ENCODE data around the gene GTPBP10. TPM values are rescaled to one million over a fixed set of nuclear protein-coding genes. Genes with fewer than 3 reads are reported as not detected.
"Not testable (repeated sequence)": the region's sequence is repeated elsewhere in the genome, so short reads cannot be mapped to it uniquely, and the experiment has no call there.

GTPBP10 gene
- total RNA-seq, 1 donor from 2014 or later, result 11.0 TPM

DNA sequence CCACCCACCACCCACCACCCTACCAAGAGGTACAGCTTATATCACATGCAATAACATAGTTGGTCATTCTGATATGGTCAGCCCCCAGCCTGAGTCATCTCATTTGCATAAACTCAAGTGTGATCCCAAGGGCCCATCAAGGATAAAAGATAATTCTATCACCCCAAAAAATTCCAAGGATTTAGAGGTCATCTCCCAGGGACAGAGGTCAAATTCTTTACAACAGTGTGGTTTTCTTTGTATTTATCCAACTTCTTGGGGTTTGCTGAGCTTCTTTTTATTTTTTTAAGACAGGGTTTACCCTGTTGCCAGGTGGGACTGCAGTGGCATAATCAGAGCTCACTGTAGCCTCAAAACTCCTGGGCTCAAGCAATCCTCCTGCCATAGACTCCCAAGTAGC is 9.4 kb upstream of the GTPBP10 start:
- Histone ChIP-seq H3K27me3 (no peaks in the 10 kb centered on the region), H3K4me1 (no peaks in the 10 kb centered on the region), H3K36me3 (no peaks in the 10 kb centered on the region), H3K9me3 (no peaks in the 10 kb centered on the region), H3K27ac (no peak overlapping the region), H3K4me3 (no peak overlapping the region)
- no peak for DNase-seq (ENCODE audit: extremely low spot score in 2 of 2)
- intact Hi-C loops (cut with DNase I), result no loop called here
- TF ChIP-seq POLR2A (IDR thresholded peaks at IDR 0.05) (no peak), POLR2AphosphoS5 (IDR thresholded peaks at IDR 0.05; ENCODE audit: insufficient read depth in 1 of 2, low read depth in 1 of 2) (no peak)
- TF ChIP-seq, protein P1, sequence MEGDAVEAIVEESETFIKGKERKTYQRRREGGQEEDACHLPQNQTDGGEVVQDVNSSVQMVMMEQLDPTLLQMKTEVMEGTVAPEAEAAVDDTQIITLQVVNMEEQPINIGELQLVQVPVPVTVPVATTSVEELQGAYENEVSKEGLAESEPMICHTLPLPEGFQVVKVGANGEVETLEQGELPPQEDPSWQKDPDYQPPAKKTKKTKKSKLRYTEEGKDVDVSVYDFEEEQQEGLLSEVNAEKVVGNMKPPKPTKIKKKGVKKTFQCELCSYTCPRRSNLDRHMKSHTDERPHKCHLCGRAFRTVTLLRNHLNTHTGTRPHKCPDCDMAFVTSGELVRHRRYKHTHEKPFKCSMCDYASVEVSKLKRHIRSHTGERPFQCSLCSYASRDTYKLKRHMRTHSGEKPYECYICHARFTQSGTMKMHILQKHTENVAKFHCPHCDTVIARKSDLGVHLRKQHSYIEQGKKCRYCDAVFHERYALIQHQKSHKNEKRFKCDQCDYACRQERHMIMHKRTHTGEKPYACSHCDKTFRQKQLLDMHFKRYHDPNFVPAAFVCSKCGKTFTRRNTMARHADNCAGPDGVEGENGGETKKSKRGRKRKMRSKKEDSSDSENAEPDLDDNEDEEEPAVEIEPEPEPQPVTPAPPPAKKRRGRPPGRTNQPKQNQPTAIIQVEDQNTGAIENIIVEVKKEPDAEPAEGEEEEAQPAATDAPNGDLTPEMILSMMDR (IDR thresholded peaks at IDR 0.05), result no peak

DNA sequence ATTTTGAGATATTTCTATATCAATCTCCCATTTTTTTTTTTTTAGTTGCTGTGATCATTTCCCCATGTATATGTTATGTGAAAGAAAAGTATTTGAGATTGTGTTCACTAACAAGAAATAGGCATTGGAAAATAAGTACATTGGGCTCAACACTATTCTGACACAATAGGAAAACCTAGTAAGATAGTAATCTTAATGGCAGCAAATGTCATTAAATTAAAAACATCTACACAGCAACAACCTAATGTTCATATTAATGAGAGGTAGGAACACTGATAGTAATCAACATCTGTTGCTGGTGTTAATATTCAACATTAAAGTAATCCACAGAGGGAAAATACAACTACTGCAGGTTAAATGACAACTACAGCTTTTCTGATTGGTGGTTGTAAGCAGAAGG is 1.5 kb upstream of the GTPBP10 start:
- Histone ChIP-seq H3K9me3 (no peaks in the 10 kb centered on the region), H3K27me3 (no peaks in the 10 kb centered on the region), H3K4me1 (peaks cover 15% of the 10 kb centered on the region), H3K36me3 (no peaks in the 10 kb centered on the region), H3K4me3 (peak overlapping the region in 1 of 2 donors; percentile 55), H3K27ac (peak overlapping the region; percentile 83)
- TF ChIP-seq POLR2AphosphoS5 (IDR thresholded peaks at IDR 0.05; ENCODE audit: insufficient read depth in 1 of 2, low read depth in 1 of 2), result no peak
- TF ChIP-seq, protein P1 (IDR thresholded peaks at IDR 0.05), result no peak
- TF ChIP-seq POLR2A (IDR thresholded peaks at IDR 0.05), result no peak
- DNase-seq (ENCODE audit: extremely low spot score in 2 of 2), result no peak
- intact Hi-C loops (cut with DNase I), result loop anchor here (5.0 kb wide), 1 partner anchor 57 kb away; the partner anchor contains the start of gene CLDN12

DNA sequence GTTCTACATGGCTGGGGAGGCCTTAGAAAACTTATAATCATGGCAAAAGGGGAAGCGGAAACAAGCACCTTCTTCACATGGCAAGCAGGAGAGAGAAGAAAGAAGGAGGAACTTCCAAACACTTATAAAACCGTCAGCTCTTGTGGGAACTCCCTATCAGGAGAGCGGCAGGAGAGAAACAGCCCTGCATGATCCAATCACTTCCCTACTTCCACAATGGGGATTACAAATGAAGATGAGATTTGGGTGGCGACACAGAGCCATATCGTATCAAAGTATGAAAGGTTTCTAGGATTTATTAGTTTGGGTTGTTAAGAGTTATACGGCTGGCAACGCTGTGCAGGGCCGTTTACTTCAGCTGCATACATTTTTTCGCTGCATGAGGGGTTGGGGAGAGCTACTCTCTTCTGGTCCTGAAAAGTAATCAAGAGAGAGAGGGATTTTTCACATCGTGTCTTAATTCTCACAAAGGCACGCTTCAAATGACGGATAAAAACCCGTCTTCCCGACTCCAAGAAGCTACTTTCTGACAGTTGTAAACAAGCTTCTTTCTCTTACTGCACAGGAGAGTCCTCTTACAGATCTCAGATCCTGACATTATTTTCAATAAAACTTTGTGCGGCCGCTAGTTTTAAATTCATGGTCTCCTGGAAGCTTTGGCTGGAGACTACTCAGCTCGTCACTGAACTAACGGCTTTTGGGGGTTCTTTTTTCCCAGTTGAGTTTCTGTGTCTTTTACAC is 751 bp upstream of the GTPBP10 start:
- TF ChIP-seq POLR2AphosphoS5 (IDR thresholded peaks at IDR 0.05; ENCODE audit: insufficient read depth in 1 of 2, low read depth in 1 of 2) (no peak), POLR2A (IDR thresholded peaks at IDR 0.05) (no peak)
- TF ChIP-seq, protein P1 (IDR thresholded peaks at IDR 0.05), result no peak
- Histone ChIP-seq H3K4me1 (peaks cover 15% of the 10 kb centered on the region), H3K27ac (peak overlapping the region; percentile 83), H3K4me3 (peak overlapping the region; percentile 55 to 73), H3K27me3 (no peaks in the 10 kb centered on the region), H3K36me3 (no peaks in the 10 kb centered on the region), H3K9me3 (no peaks in the 10 kb centered on the region)
- no peak for DNase-seq (ENCODE audit: extremely low spot score in 2 of 2)
- intact Hi-C loops (cut with DNase I), result loop anchor here (5.0 kb wide), 1 partner anchor 57 kb away; the partner anchor contains the start of gene CLDN12

DNA sequence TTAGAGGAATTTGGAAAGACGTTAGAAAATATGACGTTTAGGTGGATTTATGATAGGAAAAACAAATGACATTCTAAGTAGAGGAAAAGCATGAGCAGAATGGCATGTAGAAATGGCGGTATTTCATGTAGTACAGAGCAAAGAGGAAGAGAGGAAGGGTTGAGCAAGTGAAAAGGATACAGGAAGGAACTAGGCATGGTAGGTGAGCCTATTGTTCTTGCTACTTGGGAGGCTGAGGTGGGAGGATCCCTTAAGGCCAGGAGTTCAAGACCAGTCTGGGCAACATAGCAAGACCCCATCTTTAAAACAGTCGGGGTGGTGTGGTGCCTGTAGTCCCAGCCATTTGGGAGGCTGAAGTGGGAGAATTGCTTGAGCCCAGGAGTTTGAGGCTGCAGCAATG is 1.2 kb downstream of the GTPBP10 start:
- Histone ChIP-seq H3K9me3 (no peaks in the 10 kb centered on the region), H3K27me3 (no peaks in the 10 kb centered on the region), H3K4me3 (no peak overlapping the region), H3K36me3 (no peaks in the 10 kb centered on the region), H3K4me1 (peaks cover 15% of the 10 kb centered on the region), H3K27ac (no peak overlapping the region)
- TF ChIP-seq POLR2AphosphoS5 (IDR thresholded peaks at IDR 0.05; ENCODE audit: insufficient read depth in 1 of 2, low read depth in 1 of 2) (no peak), POLR2A (IDR thresholded peaks at IDR 0.05) (no peak)
- TF ChIP-seq, protein P1 (IDR thresholded peaks at IDR 0.05), result no peak
- intact Hi-C loops (cut with DNase I), result loop anchor here (5.0 kb wide), 1 partner anchor 55 kb away; the partner anchor contains the start of gene CLDN12
- no peak for DNase-seq (ENCODE audit: extremely low spot score in 2 of 2)

DNA sequence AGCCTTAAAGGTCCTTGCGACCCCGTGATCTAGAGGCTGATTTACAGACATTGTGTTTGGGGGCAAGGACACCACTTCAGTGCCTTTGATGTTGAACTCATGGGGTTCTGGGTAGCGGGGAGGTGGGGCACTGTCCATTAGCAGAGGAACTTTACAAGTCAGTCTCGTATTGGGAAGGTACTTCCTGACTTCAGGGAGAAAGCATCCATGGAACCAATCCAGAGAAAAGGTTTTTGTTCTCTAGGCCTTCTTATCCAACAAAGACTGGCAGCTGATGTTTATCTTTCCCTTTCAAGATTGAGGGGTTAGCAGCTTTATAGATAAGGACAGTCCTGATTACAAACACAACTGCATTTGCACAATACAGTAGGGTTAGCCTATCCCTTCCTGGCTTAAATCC is 2.8 kb downstream of the GTPBP10 start:
- no peaks in the 10 kb centered on the region for H3K27me3 ChIP-seq
- H3K27ac ChIP-seq, result no peak overlapping the region
- no peak for DNase-seq (ENCODE audit: extremely low spot score in 2 of 2)
- H3K4me1 ChIP-seq, result peaks cover 15% of the 10 kb centered on the region
- H3K9me3 ChIP-seq, result no peaks in the 10 kb centered on the region
- H3K4me3 ChIP-seq, result no peak overlapping the region
- TF ChIP-seq POLR2AphosphoS5 (IDR thresholded peaks at IDR 0.05; ENCODE audit: insufficient read depth in 1 of 2, low read depth in 1 of 2), result no peak
- TF ChIP-seq POLR2A (IDR thresholded peaks at IDR 0.05), result no peak
- TF ChIP-seq, protein P1 (IDR thresholded peaks at IDR 0.05), result no peak
- no peaks in the 10 kb centered on the region for H3K36me3 ChIP-seq
- intact Hi-C loops (cut with DNase I), result loop anchor here (5.0 kb wide), 1 partner anchor 53 kb away; the partner anchor contains the start of gene CLDN12

DNA sequence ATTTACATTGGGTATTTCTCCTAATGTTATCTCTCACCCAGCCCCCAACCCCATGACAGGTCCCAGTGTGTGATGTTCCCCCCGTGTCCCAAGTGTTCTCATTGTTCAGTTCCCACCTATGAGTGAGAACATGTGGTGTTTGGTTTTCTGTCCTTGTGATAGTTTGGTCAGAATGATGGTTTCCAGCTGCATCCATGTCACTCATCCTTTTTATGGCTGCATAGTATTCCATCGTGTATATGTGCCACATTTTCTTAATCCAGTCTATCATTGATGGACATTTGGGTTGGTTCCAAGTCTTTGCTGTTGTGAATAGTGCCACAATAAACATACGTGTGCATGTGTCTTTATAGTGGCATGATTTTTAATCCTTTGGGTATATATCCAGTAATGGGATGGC is 3.5 kb downstream of the GTPBP10 start:
- DNase-seq (ENCODE audit: extremely low spot score in 2 of 2); H3K9me3 ChIP-seq; H3K27ac ChIP-seq; intact Hi-C loops (cut with DNase I); H3K4me3 ChIP-seq; H3K27me3 ChIP-seq; H3K36me3 ChIP-seq: not testable (repeated sequence)
- peaks cover 15% of the 10 kb centered on the region for H3K4me1 ChIP-seq

Measured in vagina (tissue), 2 donors.